Epidermal melanocyte (primary cell): ENCODE data around the gene SESN1.

Experiments used
- DNase-seq: peaks from one replicate; pipeline ENCODE4 v3.0.0; 2011; ENCODE audit warnings: low spot score; ENCODE audit not compliant: insufficient read length

Gene SESN1

DNA sequence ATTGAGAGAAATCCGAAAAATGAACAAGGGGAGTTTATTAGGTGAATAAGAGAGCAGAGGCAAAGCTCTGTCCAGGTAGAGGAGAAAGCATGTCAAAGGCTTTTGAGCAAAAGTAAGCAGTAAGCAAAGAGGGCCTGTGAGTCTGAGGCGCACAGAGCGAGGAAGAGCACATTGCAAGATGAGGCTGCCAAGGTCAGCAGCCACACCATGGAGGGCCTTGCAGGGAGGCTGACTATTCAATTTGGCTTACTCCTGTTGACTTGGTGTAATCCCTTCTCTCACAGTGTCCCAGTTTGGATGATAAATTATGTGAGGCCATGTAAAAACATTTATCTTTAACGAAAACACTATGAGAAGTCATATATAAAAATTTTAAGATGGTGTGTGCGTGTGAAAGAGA, 32.4 kb downstream of the SESN1 start:
- no peak for DNase-seq

DNA sequence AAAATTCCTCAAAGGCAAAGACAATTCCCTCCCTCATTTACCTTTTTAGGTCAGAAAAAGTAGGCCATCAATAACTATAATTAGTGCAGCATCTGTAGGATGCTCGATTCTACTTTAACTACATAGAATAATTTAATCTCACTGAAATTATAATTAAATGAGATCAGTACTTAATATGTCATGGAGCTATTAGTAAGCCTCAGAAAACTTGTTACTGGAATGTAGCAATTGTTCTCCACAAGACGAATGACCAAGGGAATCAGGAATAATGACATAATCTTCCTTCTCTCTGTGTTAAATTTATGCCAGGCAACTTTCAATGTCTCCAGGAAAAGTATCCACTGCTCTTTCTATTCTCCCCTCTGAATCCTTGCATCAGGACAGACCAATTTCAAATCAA, 34.1 kb downstream of the SESN1 start:
- DNase-seq: no peak

DNA sequence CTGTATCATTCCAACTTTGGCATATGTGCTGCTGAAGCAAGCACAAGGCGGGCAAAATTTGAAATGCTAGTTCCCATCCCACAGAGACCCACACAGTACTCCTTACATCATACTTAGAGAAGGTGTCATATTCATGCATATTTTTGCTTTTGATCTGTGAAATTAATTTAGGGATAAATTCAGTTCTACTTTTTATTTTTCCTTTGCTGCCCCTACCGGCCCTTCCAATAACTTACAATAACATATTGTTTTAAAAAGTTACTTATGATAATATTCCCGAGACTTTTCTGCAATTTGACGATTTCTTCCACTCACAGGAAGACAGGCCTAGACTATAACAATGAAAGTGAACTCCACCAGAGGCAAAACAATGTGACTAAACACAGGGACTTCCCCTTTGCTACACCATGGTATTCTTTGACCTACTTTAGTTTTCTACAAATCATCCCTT, 35.0 kb downstream of the SESN1 start:
- no peak for DNase-seq

DNA sequence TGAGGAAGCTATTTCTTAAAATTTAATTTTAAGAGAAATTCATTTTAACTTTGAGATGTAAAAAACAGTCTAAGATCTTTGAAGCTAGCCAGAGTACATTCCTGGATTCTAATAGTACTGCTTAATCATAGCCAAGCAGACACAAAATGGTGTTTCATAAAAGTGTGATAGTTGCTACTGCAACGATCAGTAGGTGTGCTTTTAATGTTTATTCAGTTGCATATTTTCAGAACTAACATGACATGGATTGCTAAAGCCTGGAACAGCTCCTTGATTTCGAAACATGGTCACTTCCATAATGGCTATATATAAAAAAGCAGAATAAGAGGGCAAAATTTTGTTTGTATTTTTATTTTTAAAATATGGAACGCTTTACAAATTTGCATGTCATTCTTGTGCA, 35.5 kb downstream of the SESN1 start:
- no peak for DNase-seq

DNA sequence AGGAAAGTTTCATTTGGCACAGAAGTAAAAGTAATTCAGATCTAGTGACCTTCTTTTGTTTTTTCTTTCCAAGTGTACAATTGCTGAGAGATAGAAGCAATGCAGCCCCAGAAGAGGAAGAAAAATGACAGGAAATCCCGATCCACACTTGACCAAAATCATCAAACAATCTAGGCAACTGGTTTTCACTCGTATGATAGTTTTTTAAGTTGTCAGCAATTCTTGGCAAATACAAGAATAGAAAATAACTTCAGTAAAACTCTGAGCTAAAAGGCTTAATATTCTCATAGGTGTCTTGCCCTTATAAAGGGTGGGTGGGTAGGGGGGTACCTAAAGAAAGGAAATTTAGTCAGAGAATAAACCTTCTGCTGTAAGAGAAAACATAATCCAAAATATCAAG, 36.0 kb downstream of the SESN1 start:
- no peak for DNase-seq

DNA sequence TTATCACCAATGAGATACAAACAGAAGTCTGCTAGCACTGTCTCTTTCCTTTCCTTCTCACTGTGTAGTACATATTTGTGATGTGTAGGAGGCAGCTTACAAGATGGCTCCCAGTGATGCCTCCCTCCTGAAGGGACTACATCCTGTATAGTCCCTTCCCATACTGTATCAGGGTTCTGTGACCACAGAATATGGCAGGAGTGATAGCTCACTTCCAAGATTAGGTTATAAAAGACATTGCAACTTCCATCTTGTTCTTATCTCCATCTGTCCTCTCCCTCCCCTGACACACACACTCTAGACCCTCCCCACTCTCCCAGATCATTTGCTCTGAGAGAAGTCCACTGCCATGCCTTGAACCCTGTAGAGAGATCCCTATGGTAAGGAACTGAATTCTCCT, 38.0 kb downstream of the SESN1 start:
- DNase-seq: no peak

DNA sequence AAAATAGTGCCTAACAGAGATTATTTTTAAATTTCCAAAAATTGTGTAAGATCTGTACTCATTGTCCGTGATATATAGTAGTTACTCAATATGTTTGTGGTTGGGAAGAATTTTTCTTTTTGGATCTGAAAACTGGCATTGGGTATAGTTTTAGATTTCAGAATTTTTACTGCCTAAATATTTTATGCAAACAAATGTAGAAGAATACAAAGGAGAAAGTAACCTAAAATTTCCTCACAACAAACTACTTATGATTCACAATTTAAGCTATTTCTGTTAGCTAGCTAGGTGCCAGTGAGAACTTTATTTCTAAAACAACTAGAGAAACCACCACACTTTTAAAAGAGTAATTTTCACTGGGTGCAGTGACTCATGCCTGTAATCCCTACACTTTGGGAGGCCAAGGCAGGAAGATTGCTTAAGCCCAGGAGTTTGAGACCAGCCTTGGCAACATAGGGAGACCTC, 38.8 kb downstream of the SESN1 start:
- no peak for DNase-seq

DNA sequence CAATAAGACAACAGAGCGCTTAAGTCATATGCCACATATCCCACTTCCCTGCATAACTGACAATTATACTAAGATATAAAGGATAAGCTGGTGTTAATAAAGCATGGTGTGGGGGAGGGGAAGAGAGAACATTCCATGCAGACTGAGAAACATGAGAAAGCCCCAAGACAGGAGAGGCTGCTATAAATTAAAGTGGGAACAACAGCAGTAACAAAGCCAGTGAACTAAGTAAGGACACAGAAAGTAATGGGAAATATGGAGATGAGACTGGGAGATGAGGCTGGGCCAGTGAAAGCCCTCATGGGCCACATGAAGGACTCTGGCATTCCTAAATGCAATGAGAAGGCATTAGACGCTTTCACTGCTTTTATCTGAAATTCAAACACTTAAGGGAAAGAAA, 41.3 kb downstream of the SESN1 start:
- no peak for DNase-seq

DNA sequence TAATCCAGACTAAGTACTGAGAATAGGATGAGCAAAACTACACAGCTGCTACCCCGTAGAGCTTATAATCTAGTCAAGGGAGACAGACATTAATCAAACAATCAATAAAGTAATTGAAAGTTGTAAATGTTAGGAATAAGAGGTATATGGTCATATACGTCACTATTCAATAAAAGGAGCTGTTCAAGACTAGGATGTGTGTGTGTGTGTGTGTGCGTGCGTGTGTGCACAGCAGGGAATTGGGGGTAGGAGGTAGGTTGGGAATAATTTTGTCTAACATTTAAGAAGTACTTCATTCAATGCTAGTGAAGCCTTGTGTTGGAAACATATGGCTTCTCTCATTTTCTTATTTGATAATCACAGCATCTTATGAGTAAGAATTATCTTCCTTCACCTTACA, 41.8 kb downstream of the SESN1 start:
- DNase-seq: no peak

DNA sequence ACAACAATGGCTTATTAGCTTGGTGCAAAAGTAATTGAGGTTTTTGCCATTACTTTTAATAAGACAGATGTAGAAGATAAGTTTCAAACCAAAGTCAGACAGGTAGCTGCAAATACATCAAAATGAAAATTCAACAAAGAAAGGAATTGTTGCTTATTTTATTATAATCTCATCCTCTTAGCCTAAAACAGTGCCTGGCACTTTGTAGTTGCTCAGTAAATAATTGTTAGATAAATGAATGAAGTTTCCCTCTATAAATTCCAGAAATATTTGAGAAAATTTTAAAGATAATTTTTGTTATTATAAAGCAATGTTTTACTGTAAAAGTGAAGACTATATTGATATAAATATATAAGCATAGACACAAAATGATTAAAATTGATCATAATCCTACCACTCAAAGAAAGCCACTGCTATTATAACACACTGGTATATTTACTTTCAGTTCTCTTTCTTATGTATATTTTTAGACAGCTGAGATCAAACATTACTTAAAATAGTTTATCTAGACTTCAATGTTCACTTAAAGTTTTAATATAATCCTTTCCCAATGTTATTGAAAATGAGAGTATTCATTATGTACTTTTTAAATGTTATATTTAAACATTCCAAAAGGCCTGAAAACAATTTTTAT, 42.5 kb downstream of the SESN1 start:
- no peak for DNase-seq

DNA sequence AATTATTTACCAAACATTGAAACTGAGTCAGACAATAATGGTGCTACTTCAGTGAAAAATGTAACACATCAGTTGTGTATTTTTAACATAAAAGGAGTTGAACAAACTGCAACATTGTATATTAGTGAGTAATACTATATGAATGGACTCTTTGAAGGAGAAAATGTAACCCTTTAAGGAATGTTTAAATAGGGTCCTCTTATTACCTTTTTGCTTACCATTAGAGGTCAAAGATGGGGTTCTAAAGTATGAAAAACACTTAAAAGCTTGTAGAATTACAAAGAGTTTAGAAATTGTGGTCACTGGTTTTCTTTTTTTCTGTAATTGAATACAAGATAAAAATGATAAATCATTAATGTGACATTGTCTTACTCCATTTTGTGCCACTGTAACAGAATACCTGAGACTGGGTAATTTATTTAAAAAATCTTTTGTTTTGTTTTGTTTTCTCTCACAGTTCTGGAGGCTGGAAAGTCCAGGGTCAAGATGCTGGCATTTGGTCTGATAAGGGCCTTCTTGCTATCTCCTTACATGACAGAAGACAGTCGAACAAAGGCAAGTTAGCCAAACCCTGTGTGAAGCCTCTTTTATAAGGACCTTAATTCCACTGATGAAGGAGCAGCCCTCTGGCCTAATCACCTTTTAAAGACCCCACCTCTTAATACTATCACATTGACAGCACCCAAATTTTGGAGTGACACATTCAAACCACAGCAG, 43.2 kb downstream of the SESN1 start:
- no peak for DNase-seq

DNA sequence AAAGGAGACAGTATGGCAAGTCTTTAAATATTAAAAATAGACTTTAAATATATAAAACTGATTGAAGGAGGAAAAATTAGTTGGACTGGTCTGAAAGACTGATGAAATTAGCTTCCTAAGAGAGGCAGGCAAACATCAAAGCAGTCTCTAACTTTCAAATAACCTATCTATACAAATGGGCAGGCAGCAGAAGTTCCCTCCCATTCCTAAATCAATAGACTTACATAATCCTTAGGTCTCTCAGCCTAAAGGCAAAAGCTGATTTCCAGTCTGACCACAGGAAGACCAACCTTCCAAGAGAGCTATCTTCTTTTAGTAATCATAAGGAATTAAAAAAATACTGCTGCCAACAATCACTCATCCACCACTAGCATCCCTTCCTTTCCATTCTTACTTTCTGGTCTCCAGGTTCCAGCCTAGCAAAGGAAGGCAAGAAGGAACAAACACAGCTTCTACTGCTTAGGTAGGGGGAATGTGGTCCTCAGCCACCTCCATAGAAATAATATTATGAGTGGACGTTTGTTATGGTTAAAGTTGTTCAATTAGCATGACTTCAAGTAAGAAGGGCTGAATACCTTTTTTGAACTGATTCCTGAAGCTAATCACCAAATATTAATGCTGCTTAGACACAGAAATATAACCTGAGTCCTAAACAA, 44.1 kb downstream of the SESN1 start:
- no peak for DNase-seq

DNA sequence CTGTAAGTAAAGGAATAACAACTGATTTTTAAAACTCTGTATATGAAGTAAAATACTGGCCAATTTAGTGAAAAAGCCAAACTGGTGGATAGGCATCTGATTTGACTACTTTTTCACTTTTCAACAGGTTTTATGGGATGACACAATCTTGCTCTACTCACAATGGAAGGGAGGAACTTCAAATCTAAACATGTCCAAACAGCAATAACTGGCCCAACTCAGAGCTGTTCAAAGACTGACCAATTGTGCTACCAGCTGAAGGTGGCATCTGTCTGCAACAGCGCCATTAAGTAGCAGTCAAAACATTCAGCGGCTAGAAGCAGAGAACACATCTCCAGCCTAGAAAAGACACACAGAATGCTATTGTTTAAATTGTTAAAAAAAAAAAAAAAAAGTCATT, 44.6 kb downstream of the SESN1 start:
- DNase-seq: no peak

DNA sequence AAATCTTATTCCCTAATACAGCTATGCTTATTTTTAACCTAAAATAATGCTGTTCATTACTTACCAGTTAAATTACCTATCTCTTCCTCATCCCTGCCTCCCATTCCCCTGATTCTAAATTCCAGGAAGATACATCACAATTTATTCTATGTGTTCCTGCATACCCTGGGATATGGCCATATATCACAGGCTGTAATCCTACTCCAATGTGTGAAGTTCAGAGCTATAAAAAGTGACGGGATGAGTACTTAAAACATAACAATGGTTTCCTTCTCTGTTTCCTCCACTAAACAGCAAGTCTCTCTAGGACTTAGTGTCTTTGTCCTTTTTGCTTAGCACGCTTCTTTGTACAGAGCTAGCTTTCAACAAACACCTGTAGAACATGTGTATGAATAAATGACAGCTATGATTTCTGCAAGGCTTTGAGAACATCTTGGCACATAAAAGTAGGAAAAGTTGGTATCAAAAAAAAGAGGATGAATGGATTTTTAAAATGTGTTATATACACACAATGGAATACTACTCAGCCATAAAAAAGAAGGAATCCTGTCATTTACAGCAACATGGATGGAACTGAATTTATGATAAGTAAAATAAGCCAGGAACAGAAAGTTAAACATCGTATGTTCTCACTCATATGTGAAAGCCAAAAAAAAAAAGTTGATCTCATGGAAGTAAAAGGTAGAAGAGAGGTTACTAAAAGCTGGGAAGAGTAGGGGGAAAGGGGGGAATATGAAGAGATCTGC, 45.8 kb downstream of the SESN1 start:
- no peak for DNase-seq

DNA sequence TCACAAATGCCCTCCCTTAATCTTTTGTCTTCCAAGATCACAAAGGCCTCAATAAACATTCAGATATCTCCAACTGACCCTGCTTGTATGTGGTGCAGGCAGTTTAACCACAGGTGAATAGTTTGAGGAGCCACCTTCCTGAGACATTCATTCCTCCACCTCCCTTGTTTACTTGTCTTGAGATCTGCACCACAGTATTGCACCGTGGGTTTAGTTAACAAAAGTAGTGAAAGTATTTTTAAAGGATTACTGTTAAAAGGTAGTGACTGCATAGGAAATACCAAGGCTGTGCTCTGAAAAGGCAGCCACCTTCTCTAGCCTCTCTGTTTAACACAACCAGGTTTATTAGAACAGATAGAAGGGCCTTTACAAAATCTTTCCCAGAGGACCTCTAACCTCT, 46.5 kb downstream of the SESN1 start:
- no peak for DNase-seq

DNA sequence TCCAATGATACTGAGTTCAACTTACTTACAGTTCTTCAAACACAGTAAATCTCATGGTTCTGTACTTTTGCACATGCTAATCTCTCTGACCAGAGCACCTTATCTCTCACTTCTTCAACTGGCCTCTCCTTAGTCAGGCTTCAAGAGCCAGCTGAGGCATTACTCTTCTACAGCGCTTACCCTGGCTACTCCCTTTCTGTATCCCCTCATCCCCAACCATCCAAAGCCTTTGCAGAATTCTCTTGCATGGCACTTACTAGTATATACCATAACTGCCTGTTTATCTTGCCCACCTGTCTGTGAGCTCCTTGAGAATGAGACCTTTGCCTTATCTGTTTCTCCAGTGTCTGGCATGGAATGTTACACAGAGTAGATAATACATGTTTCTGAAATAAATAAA, 49.2 kb downstream of the SESN1 start:
- no peak for DNase-seq

DNA sequence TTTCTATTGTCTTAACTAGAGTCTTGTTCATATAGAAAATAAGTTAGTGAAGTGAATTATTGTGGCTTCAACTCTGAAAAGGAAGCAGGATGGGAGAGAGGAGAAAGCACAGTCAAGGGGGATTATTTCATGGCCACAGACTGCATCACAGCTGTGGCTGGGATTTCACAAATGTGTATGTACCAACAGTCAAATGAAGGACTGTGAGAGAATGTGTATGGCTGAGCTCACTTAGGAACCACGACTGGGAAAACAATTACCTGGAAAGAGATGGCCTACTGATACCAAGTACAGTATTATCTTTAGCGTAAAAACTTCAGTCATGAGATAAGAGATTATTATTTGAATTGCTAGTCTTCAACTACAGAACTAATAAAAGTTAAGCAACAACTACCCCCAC, 54.9 kb downstream of the SESN1 start:
- DNase-seq: no peak

DNA sequence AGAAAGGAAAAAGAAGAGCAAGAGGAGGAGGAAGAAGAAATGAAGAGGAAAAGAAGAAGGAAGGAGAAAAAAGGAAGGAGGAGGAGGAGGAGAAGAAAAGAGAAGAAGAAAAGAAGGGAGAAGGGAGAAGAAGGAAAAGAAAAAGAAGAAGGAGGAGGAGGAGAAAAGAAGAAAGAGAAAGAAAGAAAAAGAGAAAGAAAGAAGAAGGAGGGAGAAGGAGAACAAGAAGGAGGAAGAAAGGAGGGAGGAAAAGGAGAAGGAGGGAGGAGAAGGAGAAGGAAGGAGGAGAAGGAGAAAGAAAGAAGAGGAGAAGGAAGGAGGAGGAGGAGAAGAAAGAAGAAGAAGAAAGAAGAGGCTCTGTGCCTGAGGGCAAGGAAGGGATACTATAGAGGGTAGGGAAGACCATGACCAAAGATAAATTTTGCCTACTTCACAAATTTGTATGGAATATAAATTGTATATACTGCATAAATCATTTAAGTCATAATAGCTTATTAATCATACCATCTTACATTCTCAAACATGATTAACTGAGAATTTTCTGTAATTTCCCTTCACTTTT, 55.7 kb downstream of the SESN1 start:
- DNase-seq: no peak

DNA sequence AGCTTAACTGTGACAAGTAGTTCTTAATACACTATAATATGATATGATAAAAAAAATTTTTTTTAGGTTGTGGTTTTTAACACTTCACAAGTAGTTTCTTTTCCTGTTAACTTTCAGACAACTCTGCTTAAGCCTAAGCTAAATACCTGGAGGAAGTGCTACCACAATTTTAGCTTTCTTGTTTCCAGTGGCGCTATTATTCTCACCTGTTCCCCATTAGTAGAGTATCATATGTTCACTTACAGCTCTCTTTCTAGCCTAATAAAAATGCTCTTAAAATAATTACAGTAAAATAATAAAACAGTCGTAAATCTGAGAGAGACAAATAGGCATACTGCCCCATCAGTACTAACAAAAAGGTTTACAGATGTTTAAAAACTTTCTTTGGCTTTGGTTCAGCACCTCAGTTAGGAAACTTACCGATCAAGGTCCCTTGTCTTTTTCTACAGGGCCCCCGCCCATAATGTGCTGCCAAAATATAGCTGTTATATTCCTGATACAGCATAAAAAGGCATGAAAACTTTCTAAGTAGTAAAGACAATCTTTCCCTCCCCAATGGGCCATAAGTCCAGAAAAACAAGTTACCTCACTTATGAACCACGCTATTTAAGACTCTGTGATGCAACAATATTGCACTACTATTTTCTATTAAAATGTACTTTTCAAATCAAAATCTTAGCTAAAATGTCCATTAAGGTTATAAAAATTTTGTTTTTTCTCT, 57.9 kb downstream of the SESN1 start:
- DNase-seq: no peak

DNA sequence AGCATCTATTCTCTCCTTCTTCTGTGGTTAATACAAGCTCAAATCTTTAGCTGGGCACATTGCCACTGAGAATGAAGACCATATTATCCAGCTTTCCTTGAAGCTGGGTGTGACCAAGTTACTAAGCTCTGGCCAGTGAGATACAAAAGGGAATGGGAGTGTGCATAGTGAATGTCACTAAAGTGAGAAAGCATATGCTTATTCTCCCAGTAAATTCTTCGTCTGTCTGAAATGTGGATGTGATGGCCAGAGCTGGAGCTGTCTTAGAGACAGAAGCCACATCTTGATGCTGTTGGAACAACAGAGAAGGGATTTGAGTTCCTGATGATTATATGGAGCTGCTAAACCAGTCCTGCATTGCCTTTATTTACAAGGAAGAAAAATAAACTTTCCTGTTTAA, 60.1 kb downstream of the SESN1 start:
- DNase-seq: no peak

DNA sequence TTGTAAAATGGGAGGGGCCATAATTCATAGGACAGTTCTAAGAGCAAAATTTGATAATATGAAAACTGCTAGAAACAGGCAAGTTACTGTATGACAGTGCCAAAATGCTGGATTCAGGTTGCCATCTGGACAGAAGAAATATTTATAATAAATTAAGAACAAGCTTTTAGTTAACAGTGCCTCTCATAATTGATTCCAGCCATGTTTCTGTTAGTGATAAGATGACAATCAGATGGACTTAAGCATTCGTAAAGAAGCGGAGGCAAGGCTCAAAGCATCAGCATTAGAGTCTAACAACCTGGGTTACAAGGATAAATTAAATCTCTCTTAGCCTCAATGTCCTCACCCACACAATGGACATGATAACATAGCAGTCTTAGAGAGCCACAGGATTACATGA, 61.0 kb downstream of the SESN1 start:
- no peak for DNase-seq
